HG03159 (cell line): ENCODE results near the gene GTF2F1.
"Not testable (repeated sequence)": the region's sequence is repeated elsewhere in the genome, so short reads cannot be mapped to it uniquely, and the experiment has no call there.

Experiments
- ATAC-seq: cut with Tn5 transposase; IDR thresholded peaks from one replicate; pipeline ENCODE4 v1.9.1; 2021; ENCODE audit warnings: mild to moderate bottlenecking, moderate library complexity; ENCODE audit not compliant: unreplicated experiment

The GTF2F1 gene

DNA sequence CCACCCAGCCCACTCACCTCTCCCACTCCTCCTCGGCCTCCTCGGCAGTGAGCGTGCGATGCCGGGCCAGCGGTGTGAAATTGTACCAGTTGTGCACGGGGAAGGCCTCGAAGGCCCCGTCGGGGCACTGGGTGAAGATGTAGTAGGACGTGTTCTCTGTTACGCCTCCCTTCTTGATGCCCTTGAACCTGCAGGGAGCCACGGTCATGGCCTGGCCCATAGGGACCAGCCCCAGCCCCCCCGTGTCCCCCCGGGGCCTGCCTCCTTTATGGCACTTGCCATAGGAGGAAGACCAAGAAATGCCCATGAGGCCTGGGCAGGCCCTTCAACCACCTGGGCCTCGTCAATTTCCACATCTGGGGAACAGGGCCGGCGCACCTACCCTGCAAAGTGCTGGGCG is 5.6 kb downstream of the GTF2F1 start:
- ATAC-seq, result no peak

DNA sequence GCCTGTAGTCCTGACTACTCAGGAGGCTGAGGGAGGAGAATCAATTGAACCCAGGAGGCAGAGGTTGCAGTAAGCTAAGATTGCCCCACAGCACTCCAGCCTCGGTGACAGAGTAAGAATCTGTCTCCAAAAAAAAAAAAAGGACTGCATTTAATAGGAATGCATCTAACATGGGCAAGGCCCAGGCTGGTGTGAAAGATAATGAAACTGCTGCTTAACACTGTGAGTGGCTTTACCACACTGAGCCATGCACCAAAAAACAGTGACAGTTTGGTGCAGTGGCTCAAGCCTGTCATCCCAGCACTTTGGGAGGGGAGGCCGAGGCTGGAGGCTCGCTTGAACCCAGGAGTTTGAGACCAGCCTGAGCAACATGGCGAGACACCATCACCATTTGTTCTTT is 8.6 kb downstream of the GTF2F1 start:
- ATAC-seq, result no peak

DNA sequence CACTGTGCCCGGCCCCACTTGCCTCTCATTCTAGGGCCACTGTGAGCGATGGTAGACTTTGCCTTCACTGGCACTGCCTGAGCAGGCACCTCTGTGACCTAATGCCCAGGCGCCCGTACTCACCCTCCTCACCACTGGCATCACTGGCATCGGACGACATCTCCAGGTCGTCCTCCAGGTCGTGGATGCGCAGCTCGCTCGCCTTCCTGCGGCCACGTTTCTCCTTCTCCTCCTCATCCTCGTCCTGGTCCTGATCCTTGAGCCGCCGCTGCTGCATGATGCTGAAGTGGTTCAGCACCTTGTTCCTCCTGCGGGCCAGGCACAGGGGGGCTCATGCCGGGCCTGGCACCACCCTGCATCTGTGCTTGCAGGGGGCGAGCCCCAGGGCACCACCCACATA is 9.8 kb downstream of the GTF2F1 start:
- no peak for ATAC-seq

DNA sequence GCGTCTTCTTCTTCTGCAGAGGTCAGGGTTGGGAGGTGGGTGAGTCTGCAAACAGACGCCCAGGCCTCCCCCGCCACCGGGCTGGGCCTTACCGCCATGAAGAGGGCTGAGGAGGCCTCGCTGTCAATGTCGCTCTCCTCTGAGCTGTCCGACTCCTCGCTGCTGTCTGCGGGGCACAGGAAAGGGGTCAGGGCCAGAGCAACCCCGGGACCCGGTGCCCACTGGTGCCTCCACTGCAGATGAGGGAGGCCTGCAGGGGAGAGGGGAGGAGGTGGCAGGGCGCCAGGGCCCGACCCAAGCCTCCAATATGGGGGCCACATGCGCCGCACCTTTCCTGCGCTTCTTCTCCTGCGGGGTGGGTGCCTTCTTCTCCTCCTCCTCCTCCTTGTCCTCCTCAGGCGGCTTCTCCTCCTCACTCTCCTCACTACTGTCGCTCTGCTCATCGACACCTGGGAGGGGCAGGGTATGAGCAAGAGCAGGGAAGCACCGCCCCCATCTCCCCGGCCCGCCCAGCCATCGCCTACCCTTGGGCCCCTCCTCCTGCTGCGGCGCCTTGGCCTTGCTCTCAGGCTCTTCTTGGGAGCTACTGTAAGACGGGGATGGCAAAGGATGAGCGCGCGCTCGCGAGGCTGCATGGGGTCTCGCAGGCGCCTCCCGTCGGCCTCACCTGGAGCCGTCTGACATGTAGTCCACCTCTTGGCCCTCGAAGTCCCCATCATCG is 11.8 kb downstream of the GTF2F1 start:
- no peak for ATAC-seq

DNA sequence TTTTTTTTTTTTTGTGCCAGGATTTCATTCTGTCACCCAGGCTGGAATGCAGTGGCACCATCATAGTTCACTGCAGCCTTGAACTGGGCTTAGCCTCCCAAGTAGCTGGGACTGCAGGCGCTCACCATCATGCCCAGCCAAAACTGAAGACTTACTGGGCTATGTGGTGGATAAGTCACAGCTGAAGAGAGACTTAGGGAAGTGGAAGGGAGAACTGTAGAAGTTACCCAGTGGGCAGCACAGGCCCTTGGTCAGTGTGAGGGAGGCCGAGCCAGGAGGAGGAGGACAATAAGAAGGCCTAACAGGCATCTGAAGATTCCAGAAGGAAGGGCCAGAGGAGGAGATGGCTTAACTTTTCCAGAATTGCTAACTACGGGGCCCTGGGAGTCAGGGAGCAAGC is 13.2 kb downstream of the GTF2F1 start:
- ATAC-seq, result no peak

DNA sequence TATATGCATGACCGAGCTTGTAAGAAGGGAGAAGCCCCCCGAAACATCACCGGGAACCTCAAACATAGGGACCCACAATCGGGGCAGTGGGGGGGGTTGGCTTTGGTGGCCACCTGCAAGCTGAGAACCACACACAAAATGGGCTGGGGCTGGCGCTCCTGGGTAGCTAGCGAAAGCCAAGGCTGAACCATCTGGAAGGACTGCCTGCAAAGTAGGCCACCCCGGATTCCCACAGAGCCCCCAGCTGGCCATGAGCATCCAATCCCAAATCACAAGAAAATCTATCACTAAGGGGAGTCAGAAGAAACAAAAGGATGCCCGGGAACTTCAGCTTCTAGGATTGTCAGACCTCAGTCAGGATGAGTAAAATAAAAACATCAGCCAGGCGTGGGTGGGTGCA is 14.5 kb downstream of the GTF2F1 start:
- no peak for ATAC-seq

DNA sequence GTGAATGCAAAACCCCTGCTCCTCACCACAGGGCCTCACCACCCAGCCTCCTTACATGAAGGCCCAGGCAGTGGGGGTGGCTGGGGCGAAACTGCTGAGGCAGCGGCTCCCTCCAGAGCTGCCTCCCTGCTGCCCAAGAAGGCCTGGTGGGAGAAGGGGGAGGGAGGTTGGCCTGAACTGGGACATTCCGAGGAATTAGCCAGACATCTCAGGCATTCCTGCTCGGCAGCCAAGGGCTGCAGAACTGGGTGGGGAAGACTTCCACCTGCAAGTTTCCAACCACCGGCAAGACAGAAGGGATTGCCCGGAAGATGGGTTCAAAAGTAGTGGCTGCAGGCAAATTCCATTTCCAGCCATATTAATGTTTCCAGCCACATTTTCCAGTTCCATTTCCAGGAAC is 14.9 kb downstream of the GTF2F1 start:
- ATAC-seq, result no peak

DNA sequence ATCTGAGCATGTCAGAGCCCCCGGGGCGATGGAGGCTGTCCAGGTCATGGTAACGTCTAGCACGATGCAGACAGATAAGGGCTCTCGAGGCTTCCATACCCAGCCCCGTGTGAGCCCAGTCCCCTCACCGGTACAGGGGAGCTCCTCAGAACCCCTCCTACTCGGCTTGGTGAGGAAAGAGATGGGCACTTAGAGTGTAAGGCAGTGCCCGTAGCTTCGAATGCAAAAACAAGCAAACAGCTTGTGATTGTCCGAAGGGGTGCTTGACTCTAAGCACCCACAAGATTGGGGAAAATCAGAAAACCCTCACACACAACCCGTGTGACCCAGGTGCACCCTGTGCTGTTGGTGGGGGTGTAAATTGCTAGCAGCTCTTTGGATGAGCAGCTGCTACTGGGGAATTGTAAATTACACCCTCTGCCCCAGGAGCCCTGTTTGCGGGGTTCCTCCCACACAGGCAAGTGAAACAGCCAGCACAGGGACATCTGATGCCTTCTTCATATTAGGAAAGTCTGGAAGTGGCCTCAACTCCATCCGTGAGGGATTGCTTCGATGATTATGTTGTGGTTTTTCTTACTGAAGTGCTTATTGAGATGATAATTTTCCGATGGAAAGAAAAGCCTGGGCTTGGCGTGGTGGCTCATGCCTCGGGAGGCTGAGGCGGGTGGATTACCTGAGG is 16.3 kb downstream of the GTF2F1 start:
- no peak for ATAC-seq

DNA sequence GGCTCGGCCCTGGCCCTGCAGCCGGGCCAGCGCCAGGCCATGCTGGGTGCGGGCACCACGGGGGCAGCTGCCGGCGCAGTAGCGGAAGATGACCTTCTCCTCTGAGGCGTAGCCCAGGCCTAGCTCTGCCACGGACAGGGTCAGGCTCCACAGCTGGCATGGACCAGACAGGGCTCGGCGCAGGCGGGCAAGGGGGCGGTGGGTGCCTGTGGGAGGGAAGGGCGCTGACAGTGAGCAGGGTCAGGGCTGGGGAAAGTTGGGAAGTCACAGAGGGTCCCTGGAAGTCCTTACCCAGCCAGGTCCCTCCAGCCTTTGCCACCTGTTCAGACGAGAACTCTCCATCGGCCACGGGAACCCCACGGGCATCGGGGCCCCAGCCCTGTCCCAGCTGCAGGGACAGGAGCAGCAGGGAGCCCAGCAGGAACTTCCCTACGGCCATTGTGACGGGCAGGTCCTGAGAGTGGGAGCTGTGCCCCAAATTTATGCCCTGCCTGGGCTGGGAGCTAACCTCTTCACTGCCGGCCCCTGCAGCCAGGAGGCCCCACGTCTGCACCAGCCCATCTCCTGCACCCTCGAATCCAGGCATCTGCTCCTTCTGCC is 17.5 kb downstream of the GTF2F1 start, which contains the start of gene PSPN:
TSS of gene PSPN (minus strand) at position 523 of the 600 bp plus-strand sequence. CDS start at position 439, 84 bp downstream.
- no peak for ATAC-seq

DNA sequence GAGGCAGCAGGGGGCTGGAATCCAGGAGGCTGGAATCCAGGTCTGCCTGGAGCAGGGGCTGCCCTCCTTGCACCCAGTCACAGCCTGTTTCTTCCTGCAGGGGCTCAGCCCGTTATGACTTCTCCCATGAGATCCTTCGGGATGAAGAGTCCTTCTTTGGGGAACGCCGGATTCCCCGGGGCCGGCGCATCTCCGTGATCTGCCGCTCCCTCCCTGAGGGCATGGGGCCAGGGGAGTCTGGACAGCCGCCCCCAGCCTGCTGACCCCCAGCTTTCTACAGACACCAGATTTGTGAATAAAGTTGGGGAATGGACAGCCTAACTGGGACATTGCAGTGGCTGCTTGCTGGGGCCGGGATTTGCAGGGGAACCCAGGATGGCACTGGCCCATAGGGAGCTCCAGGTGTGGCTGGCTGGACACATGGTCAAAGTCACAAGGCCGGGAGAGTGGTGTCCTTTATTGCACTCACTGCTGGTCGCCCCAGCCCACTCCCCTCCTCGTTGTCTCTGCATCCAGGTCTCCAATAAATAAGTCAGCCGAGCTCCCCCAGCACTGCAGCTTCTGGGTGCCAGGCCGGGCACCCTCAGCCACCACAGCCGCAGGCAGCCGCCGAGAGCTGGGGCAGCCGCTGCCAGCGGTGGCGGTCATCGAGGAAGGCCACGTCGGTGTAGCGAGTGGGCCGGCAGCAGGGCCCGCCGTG is 18.1 kb downstream of the GTF2F1 start:
- no peak for ATAC-seq

DNA sequence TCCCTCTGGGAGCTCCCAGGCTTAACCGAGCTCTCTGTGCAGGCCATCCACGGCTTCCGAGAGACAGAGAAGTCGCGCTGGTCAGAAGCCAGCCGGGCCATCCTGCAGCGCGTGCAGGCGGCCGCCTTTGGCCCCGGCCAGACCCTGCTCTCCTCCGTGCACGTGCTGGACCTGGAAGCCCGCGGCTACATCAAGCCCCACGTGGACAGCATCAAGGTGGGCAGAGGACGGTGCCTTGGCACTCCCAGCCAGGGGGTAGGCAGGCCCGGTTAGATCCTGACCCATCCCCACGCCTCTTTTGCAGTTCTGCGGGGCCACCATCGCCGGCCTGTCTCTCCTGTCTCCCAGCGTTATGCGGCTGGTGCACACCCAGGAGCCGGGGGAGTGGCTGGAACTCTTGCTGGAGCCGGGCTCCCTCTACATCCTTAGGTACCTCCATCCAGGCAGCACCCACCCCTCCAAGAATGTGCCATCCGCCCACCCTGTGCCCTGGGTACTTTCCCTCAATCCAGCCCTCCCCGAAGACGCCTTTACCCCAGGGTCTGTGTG is 18.7 kb downstream of the GTF2F1 start:
- no peak for ATAC-seq

DNA sequence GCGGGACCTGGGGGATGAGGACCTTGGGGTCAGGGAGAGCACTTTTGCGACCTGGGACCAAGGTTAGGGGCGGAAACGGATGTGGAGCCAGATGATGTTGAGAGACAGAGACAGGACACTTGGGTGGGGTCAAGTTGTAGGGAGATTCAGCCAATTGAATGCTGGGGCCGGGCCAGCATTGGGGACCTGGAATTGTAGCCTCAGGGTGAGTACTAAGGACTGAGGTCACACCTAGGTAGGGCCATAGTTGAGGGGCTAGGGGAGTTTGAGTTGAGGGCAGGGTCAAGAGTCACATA is 19.2 kb downstream of the GTF2F1 start:
- ATAC-seq, result no peak

DNA sequence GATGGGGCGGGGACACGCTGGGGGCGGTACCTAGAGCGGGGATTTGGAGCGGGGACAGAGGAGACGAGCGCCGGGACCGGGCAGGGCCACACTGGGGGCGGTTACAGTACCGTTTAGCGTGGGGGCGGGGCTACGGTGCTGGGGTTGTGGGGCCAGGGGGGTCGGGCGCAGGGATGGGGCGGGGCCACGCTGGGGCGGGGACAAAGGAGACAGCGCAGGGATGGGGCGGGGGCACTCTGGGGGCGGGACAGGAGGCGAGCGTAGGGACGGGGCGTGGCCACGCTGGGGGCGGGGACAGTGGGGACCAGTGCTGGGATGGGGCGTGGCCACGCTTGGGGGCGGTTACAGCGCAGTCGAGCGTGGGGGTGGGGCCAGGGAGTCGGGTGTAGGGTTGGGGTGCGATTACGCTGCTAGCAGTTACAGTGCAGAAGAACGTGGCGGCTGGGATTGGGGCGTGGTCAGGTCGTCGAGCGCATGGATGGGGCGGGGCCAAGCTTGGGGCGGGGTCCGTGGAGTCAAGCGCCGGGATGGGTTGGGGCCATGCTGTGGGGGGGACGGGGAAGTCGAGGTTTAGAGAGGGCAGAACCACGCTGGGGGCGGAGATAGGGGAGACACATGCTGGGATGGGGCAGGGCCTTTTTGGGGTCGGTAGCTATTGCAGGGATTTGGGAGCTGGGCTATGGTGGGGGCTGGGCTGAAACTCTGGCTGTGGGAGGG is 19.7 kb downstream of the GTF2F1 start:
- ATAC-seq, result peak; percentile 46

DNA sequence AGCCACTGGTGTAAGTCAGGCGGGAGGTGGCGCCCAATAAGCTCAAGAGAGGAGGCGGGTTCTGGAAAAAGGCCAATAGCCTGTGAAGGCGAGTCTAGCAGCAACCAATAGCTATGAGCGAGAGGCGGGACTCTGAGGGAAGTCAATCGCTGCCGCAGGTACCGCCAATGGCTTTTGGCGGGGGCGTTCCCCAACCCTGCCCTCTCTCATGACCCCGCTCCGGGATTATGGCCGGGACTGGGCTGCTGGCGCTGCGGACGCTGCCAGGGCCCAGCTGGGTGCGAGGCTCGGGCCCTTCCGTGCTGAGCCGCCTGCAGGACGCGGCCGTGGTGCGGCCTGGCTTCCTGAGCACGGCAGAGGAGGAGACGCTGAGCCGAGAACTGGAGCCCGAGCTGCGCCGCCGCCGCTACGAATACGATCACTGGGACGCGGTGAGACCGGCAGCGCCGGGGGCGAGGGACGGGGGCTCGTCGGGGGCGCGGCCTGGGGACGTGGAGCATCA is 20.3 kb downstream of the GTF2F1 start, which contains the start of gene ALKBH7:
TSS of gene ALKBH7 (plus strand) at position 201 of the 502 bp plus-strand sequence. CDS start at position 228, 27 bp downstream.
- peak; percentile 74 for ATAC-seq

DNA sequence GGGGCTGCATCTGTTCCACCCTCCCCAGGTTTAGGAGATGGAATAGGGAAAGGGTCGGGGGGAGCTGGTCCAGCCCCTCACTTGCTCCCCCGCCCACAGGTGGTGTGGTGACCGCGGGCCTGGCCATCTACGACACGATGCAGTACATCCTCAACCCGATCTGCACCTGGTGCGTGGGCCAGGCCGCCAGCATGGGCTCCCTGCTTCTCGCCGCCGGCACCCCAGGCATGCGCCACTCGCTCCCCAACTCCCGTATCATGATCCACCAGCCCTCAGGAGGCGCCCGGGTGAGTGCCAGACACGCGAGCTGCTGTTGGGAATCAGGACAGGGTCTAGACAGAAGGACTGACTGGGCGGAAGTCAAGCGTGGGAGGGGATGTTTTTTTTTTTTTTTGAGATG is 28.6 kb downstream of the GTF2F1 start:
- no peak for ATAC-seq

DNA sequence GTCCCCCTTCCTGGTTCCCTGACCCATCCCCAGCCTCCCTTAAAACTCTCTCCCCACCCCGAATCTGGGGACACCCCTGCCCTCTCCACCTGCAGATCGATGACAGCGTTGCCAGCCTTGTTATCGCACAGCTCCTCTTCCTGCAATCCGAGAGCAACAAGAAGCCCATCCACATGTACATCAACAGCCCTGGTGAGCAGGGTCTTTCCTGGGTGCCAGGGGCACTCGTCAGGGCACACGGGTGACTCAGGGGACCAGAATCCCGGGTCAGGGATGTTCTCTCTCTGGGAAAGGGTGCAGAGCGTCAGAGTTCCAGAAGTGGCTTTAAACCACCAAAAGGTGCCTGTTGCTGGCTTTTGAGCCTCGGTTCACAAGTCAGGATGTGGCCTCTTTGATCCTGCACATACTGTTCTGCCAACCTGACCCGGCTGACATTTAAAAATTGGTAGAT is 30.6 kb downstream of the GTF2F1 start:
- no peak for ATAC-seq

DNA sequence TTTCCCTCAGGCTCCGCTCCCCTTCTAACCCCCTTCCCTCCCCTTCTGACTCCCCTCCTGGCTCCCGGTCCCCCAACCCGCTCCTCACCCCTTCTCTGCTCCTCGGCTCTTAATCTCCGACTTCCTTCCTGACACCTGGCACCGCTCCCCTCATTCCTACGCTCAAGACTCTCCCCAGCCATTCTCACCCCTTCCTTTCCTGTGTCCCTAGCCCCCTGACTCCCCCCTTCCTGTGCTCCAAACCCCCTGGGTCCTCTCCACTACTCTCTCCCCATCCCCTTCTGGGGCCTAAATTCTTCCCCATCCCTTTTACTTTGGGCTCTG is 31.0 kb downstream of the GTF2F1 start:
- ATAC-seq, result no peak

DNA sequence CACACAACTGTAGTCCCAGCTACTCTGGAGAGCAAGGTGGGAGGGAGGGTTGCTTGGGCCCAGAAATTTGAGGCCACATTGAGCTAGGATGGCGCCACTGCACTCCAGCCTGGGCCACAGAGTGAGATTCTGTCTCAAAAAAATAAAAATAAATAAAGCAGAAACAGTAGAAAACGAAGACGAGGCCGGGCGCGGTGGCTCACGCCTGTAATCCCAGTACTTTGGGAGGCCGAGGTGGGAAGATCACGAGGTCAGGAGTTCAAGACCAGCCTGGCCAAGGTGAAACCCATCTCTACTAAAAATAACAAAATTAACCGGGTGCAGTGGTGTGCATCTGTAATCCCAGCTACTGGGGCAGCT is 32.1 kb downstream of the GTF2F1 start:
- ATAC-seq, result not testable (repeated sequence)

DNA sequence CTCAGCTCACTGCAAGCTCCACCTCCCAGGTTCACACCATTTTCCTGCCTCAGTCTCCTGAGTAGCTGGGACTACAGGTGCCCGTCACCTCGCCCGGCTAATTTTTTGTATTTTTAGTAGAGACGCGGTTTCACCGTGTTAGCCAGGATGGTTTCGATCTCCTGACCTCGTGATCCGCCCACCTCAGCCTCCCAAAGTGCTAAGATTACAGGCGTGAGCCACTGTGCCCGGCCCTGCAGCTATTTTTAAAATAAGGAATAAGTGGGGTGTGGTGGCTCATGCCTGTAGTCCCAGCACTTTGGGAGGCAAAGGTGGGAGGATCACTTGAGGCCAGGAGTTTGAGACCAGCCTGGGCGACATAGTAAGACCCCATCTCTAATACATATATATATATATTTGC is 32.5 kb downstream of the GTF2F1 start:
- ATAC-seq, result not testable (repeated sequence)

DNA sequence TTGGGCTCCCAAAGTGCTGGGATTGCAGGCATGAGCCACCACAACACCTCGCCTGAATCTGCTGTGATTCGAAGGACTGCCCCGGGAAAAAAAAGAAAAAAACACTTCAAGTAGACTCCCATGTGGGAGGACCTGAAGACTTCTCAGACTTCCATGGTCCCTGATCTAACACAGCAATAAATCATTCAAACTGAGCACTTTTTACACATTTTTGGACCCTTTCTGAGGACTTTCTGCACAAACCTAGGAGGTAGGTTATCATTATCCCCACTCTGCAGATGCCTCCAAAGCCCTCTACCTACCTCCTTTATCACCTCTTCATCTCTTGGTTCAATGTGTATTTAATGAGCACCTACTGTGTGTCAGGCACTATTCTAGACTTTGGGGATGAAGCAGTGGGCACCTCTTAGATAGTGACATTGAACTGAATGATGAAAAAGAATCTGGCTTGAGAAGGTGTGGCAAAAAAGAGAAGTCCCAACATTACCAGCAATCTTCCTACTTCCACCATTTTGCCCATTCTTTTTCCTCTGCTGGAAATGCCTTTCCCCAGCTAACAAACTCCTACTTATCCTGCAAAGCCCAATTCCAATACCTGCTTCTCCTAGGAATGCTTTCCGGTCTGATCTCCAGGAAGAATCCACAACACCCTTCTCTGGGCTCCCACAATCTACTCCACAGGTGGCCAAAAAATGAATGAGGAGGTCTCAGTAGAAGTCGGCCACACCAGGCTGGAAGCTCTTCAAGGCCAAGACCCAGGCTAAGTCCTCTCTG is 33.2 kb downstream of the GTF2F1 start:
- ATAC-seq, result no peak
